ENCODE results near the gene MVP.
"Not testable (repeated sequence)": the region's sequence is repeated elsewhere in the genome, so short reads cannot be mapped to it uniquely, and the experiment has no call there.

MVP gene

GRCh38 chr16:29820271-29820701, at the start of gene MVP:
Gene MVP, plus strand, starts transcription at chr16:29820462. Its CDS starts 10,088 bp downstream, at chr16:29830550.
- FAIRE-seq, result peak; percentile 75

GRCh38 chr16:29772330-29772729, 47.9 kb upstream of the MVP start:
- FAIRE-seq, result not testable (repeated sequence)

GRCh38 chr16:29774730-29775129, 45.5 kb upstream of the MVP start:
- no peak for FAIRE-seq

GRCh38 chr16:29775742-29776408, 44.4 kb upstream of the MVP start:
- FAIRE-seq, result no peak

- no peak for FAIRE-seq
Measured at GRCh38 chr16:29777576-29778350, 42.5 kb upstream of the MVP start, which contains the start of gene ZG16. Gene ZG16, plus strand, starts transcription at chr16:29778256. Its CDS starts 1,011 bp downstream, at chr16:29779267.

GRCh38 chr16:29779474-29779873, 40.8 kb upstream of the MVP start:
- FAIRE-seq, result no peak

- not testable (repeated sequence) for FAIRE-seq
Measured at GRCh38 chr16:29783094-29783953, 36.9 kb upstream of the MVP start.

- FAIRE-seq, result no peak
Measured at GRCh38 chr16:29784157-29784556, 36.1 kb upstream of the MVP start.

GRCh38 chr16:29784901-29785500, 35.3 kb upstream of the MVP start:
- FAIRE-seq, result no peak

GRCh38 chr16:29787155-29787554, 33.1 kb upstream of the MVP start:
- not testable (repeated sequence) for FAIRE-seq

- FAIRE-seq, result no peak
Measured at GRCh38 chr16:29789775-29790182, 30.5 kb upstream of the MVP start.

GRCh38 chr16:29790183-29790948, 29.9 kb upstream of the MVP start, which contains the start of gene KIF22:
Gene KIF22, plus strand, starts transcription at chr16:29790751. Its CDS starts 9 bp downstream, at chr16:29790760.
- FAIRE-seq, result peak; percentile 87

- no peak for FAIRE-seq
Measured at GRCh38 chr16:29790949-29791844, 29.1 kb upstream of the MVP start.

GRCh38 chr16:29791845-29792807, 28.1 kb upstream of the MVP start:
- FAIRE-seq, result no peak

GRCh38 chr16:29793153-29793552, 27.1 kb upstream of the MVP start:
- not testable (repeated sequence) for FAIRE-seq

- FAIRE-seq, result no peak
Measured at GRCh38 chr16:29794231-29794710, 26.0 kb upstream of the MVP start.

- FAIRE-seq, result no peak
Measured at GRCh38 chr16:29802416-29802935, 17.8 kb upstream of the MVP start.

GRCh38 chr16:29804020-29804419, 16.2 kb upstream of the MVP start:
- FAIRE-seq, result no peak

All from G401.6 (cell line).